OCI-LY7 (cell line): ENCODE data around the gene TOPAZ1. TPM values are rescaled to one million over a fixed set of nuclear protein-coding genes. Genes with fewer than 3 reads are reported as not detected.

ENCODE experiments used
- BruUV-seq: library from RNA; stranded (reverse); fragments of 400-500 nt; replicated peaks from 2 replicates; lab custom pipeline; 2021; lab: Mats Ljungman, UMichigan
- CTCF ChIA-PET: fragments of 300-600 bp; sonication (Branson Sonifier 250); formaldehyde crosslinking; loops from one replicate; lab custom pipeline; 2022; ENCODE audit warnings: antibody characterized with exemption; ENCODE audit not compliant: unreplicated experiment; lab: Charles Lee
- POLR2A ChIA-PET: fragments of 300-600 bp; sonication (Branson Sonifier 250); formaldehyde crosslinking; loops from one replicate; lab custom pipeline; 2022; ENCODE audit warnings: antibody characterized with exemption; lab: Charles Lee
- DNase-seq: peaks from one replicate; pipeline ENCODE4 v3.0.0-alpha.2; 2015; ENCODE audit warnings: low spot score
- H2AFZ ChIP-seq: fragments of 200-600 bp; sonication (generic), shearing (Covaris generic); 2 replicates; pipeline ENCODE4 v1.6.1; 2014; ENCODE audit warnings: mild to moderate bottlenecking, antibody characterized with exemption, low read length, moderate library complexity
- H3K27ac ChIP-seq: fragments of 200-600 bp; sonication (generic); 2 replicates; pipeline ENCODE4 v1.5.1; 2014; ENCODE audit warnings: mixed run types, low read depth, mild to moderate bottlenecking, moderate library complexity, low read length, inconsistent platforms; ENCODE audit not compliant: poor library complexity, severe bottlenecking
- H3K36me3 ChIP-seq: fragments of 200-600 bp; sonication (generic); 2 replicates; pipeline ENCODE4 v1.6.1; 2014; ENCODE audit warnings: mild to moderate bottlenecking, antibody characterized with exemption, low read length, moderate library complexity, mixed read lengths; ENCODE audit not compliant: insufficient read depth
- H3K4me1 ChIP-seq: fragments of 200-600 bp; sonication (generic); 2 replicates; pipeline ENCODE4 v1.5.1; 2014; ENCODE audit warnings: mild to moderate bottlenecking, low read length; ENCODE audit not compliant: insufficient read depth, poor library complexity, severe bottlenecking
- H3K4me2 ChIP-seq: fragments of 200-600 bp; sonication (generic); 2 replicates; pipeline ENCODE4 v1.6.1; 2014; ENCODE audit warnings: mild to moderate bottlenecking, low read length
- H3K4me3 ChIP-seq: fragments of 200-600 bp; sonication (generic); 2 replicates; pipeline ENCODE4 v1.5.1; 2014; ENCODE audit warnings: mild to moderate bottlenecking, low read depth, low read length; ENCODE audit not compliant: poor library complexity, severe bottlenecking
- H3K79me2 ChIP-seq: fragments of 200-600 bp; sonication (generic); 2 replicates; pipeline ENCODE4 v1.6.1; 2016; ENCODE audit warnings: low read depth, mild to moderate bottlenecking, low read length, moderate library complexity, mixed read lengths; ENCODE audit not compliant: insufficient read depth
- H3K9me2 ChIP-seq: fragments of 200-600 bp; sonication (generic); 2 replicates; pipeline ENCODE4 v1.6.1; 2016; ENCODE audit warnings: mild to moderate bottlenecking, low read length, mixed read lengths; ENCODE audit not compliant: insufficient read depth
- H3K9me3 ChIP-seq: fragments of 200-600 bp; sonication (generic); 2 replicates; pipeline ENCODE4 v1.6.1; 2014; ENCODE audit warnings: mild to moderate bottlenecking, mixed run types, low read length, mixed read lengths
- H4K20me1 ChIP-seq: fragments of 200-600 bp; sonication (generic); 2 replicates; pipeline ENCODE4 v1.6.1; 2014; ENCODE audit warnings: mild to moderate bottlenecking, antibody characterized with exemption, low read length, moderate library complexity, mixed read lengths; ENCODE audit not compliant: insufficient read depth
- CTCF ChIP-seq: fragments of 200-600 bp; sonication (generic); conservative IDR thresholded peaks from 2 replicates; pipeline ENCODE4 v1.5.1; 2014; ENCODE audit warnings: mild to moderate bottlenecking, antibody characterized with exemption, low read length, moderate library complexity, mixed read lengths
- EZH2phosphoT487 ChIP-seq: fragments of 200-600 bp; sonication (generic); IDR thresholded peaks from 2 replicates; pipeline ENCODE4 v1.6.1; 2018; ENCODE audit warnings: low read depth, borderline replicate concordance, mild to moderate bottlenecking, mixed run types, antibody characterized with exemption, low read length, moderate library complexity, mixed read lengths
- intact Hi-C: fragments of 100-400 bp; cut with micrococcal nuclease; formaldehyde crosslinking; loops from one replicate; pipeline ENCODE4 v1.10.0; 2022; ENCODE audit not compliant: unreplicated experiment
- total RNA-seq, 2 experiments: library from RNA; depleted of rRNA in 1 of 2; stranded (reverse); fragments of >200 nt in 1 of 2; shearing (Covaris generic) in 1 of 2; gene quantifications; 2 replicates each; pipeline ENCODE4 v1.2.3, GENCODE V29; 2014 to 2022

TOPAZ1 gene
- total RNA-seq, 2 experiments from 2014 or later = not detected

- H3K4me3 ChIP-seq = no peak overlapping the region
- H3K4me2 ChIP-seq = no peak overlapping the region
- H2AFZ ChIP-seq = no peak overlapping the region
- no peaks in the 10 kb centered on the region for H3K36me3 ChIP-seq
- no TSS peak for BruUV-seq
- H3K27ac ChIP-seq = no peak overlapping the region
- no peaks in the 10 kb centered on the region for H3K79me2 ChIP-seq
- no peak for DNase-seq
- H4K20me1 ChIP-seq = no peaks in the 10 kb centered on the region
- ChIA-PET CTCF (no interaction called here), POLR2A (no interaction called here)
- H3K9me2 ChIP-seq = no peaks in the 10 kb centered on the region
- no peaks in the 10 kb centered on the region for H3K9me3 ChIP-seq
- no peak for TF ChIP-seq CTCF
- TF ChIP-seq EZH2phosphoT487 = no peak
- intact Hi-C loops = no loop called here
- H3K4me1 ChIP-seq = no peaks in the 10 kb centered on the region
Measured at GRCh38 chr3:44264146-44264545, 22.5 kb downstream of the TOPAZ1 start.

- H3K79me2 ChIP-seq = no peaks in the 10 kb centered on the region
- H3K36me3 ChIP-seq = no peaks in the 10 kb centered on the region
- CTCF ChIA-PET = no interaction called here
Measured at GRCh38 chr3:44265815-44266214, 24.1 kb downstream of the TOPAZ1 start.

More at GRCh38 chr3:44265815-44266214, 24.1 kb downstream of the TOPAZ1 start:
- no peaks in the 10 kb centered on the region for H3K4me1 ChIP-seq
- POLR2A ChIA-PET = interaction anchor here (0.5 to 1.2 kb wide), 2 partner anchors 43 to 440 kb away, joined by 3 read pairs; no protein-coding TSS in a partner anchor
- intact Hi-C loops = no loop called here
- H3K4me3 ChIP-seq = no peak overlapping the region
- no peak for TF ChIP-seq CTCF
- TF ChIP-seq EZH2phosphoT487 = no peak
- no peak overlapping the region for H3K4me2 ChIP-seq
- no peaks in the 10 kb centered on the region for H3K9me2 ChIP-seq
- no TSS peak for BruUV-seq
- H3K27ac ChIP-seq = no peak overlapping the region
- DNase-seq = no peak
- H2AFZ ChIP-seq = no peak overlapping the region
- no peaks in the 10 kb centered on the region for H4K20me1 ChIP-seq
- H3K9me3 ChIP-seq = no peaks in the 10 kb centered on the region
